K562 (cell line): ENCODE measurements around the gene F13A1.

ENCODE experiments used
- MAFK ChIP-seq: IDR thresholded peaks from 2 replicates; pipeline ENCODE4 v1.6.1; 2011; ENCODE audit warnings: low read length, improper control_type of control experiment
- TF ChIP-seq, protein P1 (sequence below): fragments of 250-450 bp; sonication (Bioruptor Pico); IDR thresholded peaks from 2 replicates; pipeline ENCODE4 v1.4.0; 2020; ENCODE audit warnings: mild to moderate bottlenecking
- TF ChIP-seq, protein P2 (sequence below), 3 experiments: IDR thresholded peaks in 2 of 3; conservative IDR thresholded peaks in 1 of 3; 2 replicates each; pipeline ENCODE4 v1.5.1; 2011 to 2012; ENCODE audit warnings: low read length in 3 of 3, mild to moderate bottlenecking in 3 of 3, control low read depth in 2 of 3, improper control_type of control experiment in 1 of 3, inconsistent platforms in 1 of 3, low read depth in 1 of 3, mixed read lengths in 1 of 3, moderate library complexity in 1 of 3; ENCODE audit not compliant: insufficient read depth in 2 of 3

DNA sequence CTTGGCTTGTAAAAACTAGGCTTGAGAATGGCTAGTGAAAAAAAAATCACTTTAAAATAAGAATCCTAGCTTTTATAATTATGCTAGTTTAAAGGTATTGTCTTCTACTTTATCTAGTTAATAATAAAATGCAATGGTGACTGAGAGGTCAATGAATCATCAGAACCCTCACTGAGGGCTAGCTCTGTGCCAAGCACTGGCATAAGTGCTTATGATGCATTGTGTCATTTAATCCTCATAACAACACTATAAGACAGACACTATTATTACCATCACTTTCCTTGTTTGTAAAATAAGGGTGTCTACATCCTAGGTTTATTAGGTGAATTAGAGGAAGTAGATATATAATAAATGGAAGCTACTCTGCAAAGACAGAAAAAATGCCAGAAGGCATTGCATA is 144.3 kb downstream of the F13A1 start:
- no peak for TF ChIP-seq MAFK
- TF ChIP-seq, protein P1, sequence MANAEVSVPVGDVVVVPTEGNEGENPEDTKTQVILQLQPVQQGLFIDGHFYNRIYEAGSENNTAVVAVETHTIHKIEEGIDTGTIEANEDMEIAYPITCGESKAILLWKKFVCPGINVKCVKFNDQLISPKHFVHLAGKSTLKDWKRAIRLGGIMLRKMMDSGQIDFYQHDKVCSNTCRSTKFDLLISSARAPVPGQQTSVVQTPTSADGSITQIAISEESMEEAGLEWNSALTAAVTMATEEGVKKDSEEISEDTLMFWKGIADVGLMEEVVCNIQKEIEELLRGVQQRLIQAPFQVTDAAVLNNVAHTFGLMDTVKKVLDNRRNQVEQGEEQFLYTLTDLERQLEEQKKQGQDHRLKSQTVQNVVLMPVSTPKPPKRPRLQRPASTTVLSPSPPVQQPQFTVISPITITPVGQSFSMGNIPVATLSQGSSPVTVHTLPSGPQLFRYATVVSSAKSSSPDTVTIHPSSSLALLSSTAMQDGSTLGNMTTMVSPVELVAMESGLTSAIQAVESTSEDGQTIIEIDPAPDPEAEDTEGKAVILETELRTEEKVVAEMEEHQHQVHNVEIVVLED (CRISPR knock-in tag): no peak
- TF ChIP-seq, protein P2, sequence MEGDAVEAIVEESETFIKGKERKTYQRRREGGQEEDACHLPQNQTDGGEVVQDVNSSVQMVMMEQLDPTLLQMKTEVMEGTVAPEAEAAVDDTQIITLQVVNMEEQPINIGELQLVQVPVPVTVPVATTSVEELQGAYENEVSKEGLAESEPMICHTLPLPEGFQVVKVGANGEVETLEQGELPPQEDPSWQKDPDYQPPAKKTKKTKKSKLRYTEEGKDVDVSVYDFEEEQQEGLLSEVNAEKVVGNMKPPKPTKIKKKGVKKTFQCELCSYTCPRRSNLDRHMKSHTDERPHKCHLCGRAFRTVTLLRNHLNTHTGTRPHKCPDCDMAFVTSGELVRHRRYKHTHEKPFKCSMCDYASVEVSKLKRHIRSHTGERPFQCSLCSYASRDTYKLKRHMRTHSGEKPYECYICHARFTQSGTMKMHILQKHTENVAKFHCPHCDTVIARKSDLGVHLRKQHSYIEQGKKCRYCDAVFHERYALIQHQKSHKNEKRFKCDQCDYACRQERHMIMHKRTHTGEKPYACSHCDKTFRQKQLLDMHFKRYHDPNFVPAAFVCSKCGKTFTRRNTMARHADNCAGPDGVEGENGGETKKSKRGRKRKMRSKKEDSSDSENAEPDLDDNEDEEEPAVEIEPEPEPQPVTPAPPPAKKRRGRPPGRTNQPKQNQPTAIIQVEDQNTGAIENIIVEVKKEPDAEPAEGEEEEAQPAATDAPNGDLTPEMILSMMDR (IDR thresholded peaks at IDR 0.05 in 2 of 3, conservative IDR thresholded peaks at IDR 0.05 in 1 of 3; ENCODE audit: insufficient read depth in 2 of 3, low read depth in 1 of 3, low read length in 3 of 3): no peak
